Aorta (tissue), 5 donors: ENCODE data around the gene TMEM109. TPM values are rescaled to one million over a fixed set of nuclear protein-coding genes. Genes with fewer than 3 reads are reported as not detected.

Experiments
- ATAC-seq: fragments of 200-7000 bp; cut with Tn5 transposase; one replicate; pipeline ENCODE4 v1.9.1; 2022; ENCODE audit warnings: moderate library complexity; ENCODE audit not compliant: low FRiP score
- DNase-seq, 2 donors: peaks; one replicate each; pipeline ENCODE4 v3.0.0-alpha.2; 2020
- H3K27ac ChIP-seq, 2 donors: one replicate each; pipeline ENCODE4 v1.5.1; 2013; ENCODE audit warnings: low read length in 2 of 2, mild to moderate bottlenecking in 2 of 2, moderate library complexity in 2 of 2, control low read depth in 1 of 2, inconsistent platforms in 1 of 2, low read depth in 1 of 2
- H3K27me3 ChIP-seq, 2 donors: one replicate each; pipeline ENCODE4 v1.6.1; 2013; ENCODE audit warnings: control low read depth in 1 of 2, low read length in 1 of 2, mild to moderate bottlenecking in 1 of 2, moderate library complexity in 1 of 2; ENCODE audit not compliant: insufficient read depth in 2 of 2, control insufficient read depth in 1 of 2
- H3K36me3 ChIP-seq, 2 donors: one replicate each; pipeline ENCODE4 v1.6.1; 2013; ENCODE audit warnings: control low read depth in 1 of 2, low read length in 1 of 2, mild to moderate bottlenecking in 1 of 2; ENCODE audit not compliant: insufficient read depth in 2 of 2, control insufficient read depth in 1 of 2
- H3K4me1 ChIP-seq, 2 donors: one replicate each; pipeline ENCODE4 v1.6.1; 2013; ENCODE audit warnings: low read length in 2 of 2, control low read depth in 1 of 2, mild to moderate bottlenecking in 1 of 2, moderate library complexity in 1 of 2; ENCODE audit not compliant: insufficient read depth in 2 of 2, control insufficient read depth in 1 of 2
- H3K4me3 ChIP-seq, 2 donors: one replicate each; pipeline ENCODE4 v1.5.1; 2013; ENCODE audit warnings: low read length in 2 of 2, control low read depth in 1 of 2, mild to moderate bottlenecking in 1 of 2
- H3K9me3 ChIP-seq: one replicate; pipeline ENCODE4 v1.6.1; 2013; ENCODE audit warnings: mild to moderate bottlenecking, low read length; ENCODE audit not compliant: control insufficient read depth
- WGBS, 2 donors: extraction: QIAGEN DNeasy Blood & Tissue Kit; methylation state at CpG; one replicate each; pipeline ENCODE4 v1.1.7; 2013; 5-methylcytosine and 5-hydroxymethylcytosine counted together
- intact Hi-C, 2 donors: fragments of 100-400 bp; cut with DNase I; formaldehyde crosslinking; loops; one replicate each; pipeline versions ENCODE4 v1.14.2 to v1.15.0; 2022
- polyA plus RNA-seq, 2 donors: library from polyadenylated mRNA; stranded (reverse); fragments of 200-250 nt; gene quantifications; one replicate each; pipeline ENCODE4 v1.2.3, GENCODE V29; 2013
- total RNA-seq, 2 donors: library from RNA; stranded (reverse); fragmentation: NEBNext Ultra II Directional; extraction: Animal tissue kit (Norgen Biotek cat#: 25700); gene quantifications; one replicate each; pipeline ENCODE4 v1.2.1, GENCODE V29; 2021
- donor health status: healthy with polysubstance abuse.
- donor health status: Bipolar disorder and iron deficiency.
- donor health status: DM: no; HTN: no; CAD: no.
- donor health status: DM: no; HTN: no; CAD: no.
- donor health status: DM: yes; HTN: yes; CAD: no.

Gene TMEM109
- total and polyA plus RNA-seq, 4 donors, result 82.4 to 148 (median 116) TPM

DNA sequence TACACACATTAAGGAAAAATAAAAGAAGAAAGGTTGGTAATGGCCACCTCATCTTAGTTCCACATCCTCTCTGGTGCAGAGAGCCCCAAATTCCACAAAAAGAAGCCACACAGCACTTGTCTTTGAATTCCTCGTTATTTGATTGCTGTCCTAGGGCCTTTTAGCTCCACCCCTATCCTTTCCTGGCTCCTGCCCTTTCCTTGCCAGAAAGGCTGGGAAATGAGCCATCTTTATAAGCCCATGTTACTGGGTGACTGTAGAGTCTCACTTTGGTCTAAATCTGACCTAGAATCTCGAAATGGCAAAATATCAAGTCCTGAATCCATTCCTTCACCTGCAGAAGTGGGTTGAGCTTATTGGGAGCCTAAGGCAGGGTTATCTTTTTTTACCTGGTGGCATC is 6.0 kb downstream of the TMEM109 start:
- ATAC-seq (no peak), DNase-seq (no peak)
- Histone ChIP-seq H3K36me3 (peaks cover 0 to 15% of the 10 kb centered on the region in 2 donors), H3K27ac (no peak overlapping the region), H3K27me3 (no peaks in the 10 kb centered on the region), H3K4me1 (no peaks in the 10 kb centered on the region), H3K9me3 (no peaks in the 10 kb centered on the region), H3K4me3 (no peak overlapping the region)
- intact Hi-C loops, result loop anchor here (10.0 kb wide), 2 partner anchors 235 to 245 kb away; partner anchors contain the start of gene VPS37C (in 1 of the 2)
- WGBS, 2 donors, result 41 to 44% methylated on average over 2 of the region's 2 CpGs

DNA sequence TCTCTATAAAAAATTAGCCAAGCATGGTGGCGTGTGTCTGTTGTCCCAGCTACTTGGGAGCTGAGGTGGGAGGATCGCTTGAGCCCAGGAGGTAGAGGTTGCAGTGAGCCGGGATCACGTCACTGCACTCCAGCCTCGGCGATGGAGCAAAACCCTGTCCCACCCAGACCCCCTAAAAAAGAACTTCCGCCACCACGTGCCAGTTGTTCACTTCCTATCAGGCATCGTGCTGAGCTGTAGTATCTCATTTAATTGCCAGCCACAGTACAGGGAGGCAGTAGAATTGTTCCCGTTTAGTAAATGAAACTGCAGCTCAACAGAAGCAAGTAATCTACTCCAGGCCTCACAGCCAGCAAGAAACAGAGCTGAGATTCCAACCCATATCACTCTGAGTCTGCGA is 7.3 kb downstream of the TMEM109 start:
- Histone ChIP-seq H3K9me3 (no peaks in the 10 kb centered on the region), H3K27ac (no peak overlapping the region), H3K36me3 (peaks cover 0 to 15% of the 10 kb centered on the region in 2 donors), H3K4me3 (no peak overlapping the region), H3K4me1 (no peaks in the 10 kb centered on the region), H3K27me3 (no peaks in the 10 kb centered on the region)
- DNase-seq, result no peak
- intact Hi-C loops, result no loop called here
- WGBS, 2 donors, result 93% methylated on average over 11 of the region's 11 CpGs
- ATAC-seq, result no peak

DNA sequence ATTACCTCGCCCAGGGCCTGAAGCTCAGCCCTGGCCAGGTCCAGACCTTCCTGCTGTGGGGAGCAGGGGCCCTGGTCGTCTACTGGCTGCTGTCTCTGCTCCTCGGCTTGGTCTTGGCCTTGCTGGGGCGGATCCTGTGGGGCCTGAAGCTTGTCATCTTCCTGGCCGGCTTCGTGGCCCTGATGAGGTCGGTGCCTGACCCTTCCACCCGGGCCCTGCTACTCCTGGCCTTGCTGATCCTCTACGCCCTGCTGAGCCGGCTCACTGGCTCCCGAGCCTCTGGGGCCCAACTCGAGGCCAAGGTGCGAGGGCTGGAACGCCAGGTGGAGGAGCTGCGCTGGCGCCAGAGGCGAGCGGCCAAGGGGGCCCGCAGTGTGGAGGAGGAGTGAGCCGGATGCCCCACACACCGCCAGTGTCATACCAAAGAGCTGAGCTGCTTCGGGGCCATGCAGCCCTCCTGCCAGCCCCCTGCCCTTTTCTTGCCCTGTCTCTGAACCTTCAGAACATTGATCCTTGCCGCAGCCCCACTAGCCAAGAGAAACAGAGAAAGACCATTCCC is 7.9 kb downstream of the TMEM109 start:
- WGBS, 2 donors, result 80 to 84% methylated on average over 22 to 23 of the region's 23 CpGs
- H3K27ac ChIP-seq, result no peak overlapping the region
- H3K4me3 ChIP-seq, result no peak overlapping the region
- H3K27me3 ChIP-seq, result no peaks in the 10 kb centered on the region
- no peak for DNase-seq
- ATAC-seq, result no peak
- H3K4me1 ChIP-seq, result no peaks in the 10 kb centered on the region
- H3K9me3 ChIP-seq, result no peaks in the 10 kb centered on the region
- H3K36me3 ChIP-seq, result peaks cover 0 to 15% of the 10 kb centered on the region in 2 donors
- intact Hi-C loops, result no loop called here

DNA sequence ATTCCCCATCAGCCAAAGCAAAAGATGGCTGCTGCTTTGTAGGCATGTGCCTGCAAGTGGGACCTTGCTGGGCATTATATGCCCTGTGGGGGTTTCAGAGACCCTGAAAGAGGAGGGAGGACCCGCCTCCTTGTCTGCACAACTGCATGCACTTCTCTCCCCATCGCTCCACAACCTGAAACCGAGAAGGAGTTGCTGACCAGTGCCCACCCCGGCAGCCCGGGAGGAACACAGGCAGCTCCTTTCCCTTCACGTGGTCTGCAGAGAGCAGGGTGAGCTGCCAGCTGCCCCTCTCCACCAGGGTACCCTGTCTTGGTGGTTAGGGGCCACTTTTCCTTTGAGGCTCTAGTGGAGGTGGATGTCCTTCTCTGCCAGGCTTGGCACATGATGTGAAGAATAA is 8.9 kb downstream of the TMEM109 start:
- ATAC-seq, result no peak
- Histone ChIP-seq H3K27ac (no peak overlapping the region), H3K4me3 (no peak overlapping the region), H3K4me1 (no peaks in the 10 kb centered on the region), H3K27me3 (no peaks in the 10 kb centered on the region), H3K36me3 (peaks cover 0 to 15% of the 10 kb centered on the region in 2 donors), H3K9me3 (no peaks in the 10 kb centered on the region)
- 87 to 89% methylated on average over 6 of the region's 6 CpGs for WGBS, 2 donors
- no peak for DNase-seq
- intact Hi-C loops, result no loop called here

DNA sequence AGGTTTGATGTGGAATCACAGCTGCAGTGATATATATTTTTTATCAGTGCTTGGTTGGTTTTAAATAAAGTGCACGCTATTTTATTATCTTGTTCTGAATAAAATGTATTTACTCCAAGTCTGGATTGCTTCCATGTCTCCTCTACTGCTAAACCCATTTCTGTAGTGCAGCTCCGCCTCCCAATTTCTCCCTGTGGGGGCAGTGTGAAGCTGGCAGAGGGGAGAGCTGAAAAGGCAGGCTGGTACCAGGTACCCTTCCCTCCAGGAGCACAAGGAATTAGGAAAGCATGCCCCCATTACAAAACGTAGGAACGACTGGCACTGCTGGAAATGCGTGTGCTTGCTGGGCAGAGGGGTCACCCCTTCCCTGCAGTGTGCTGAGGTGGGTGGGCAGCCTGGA is 9.4 kb downstream of the TMEM109 start:
- H3K27ac ChIP-seq, result no peak overlapping the region
- DNase-seq (no peak), ATAC-seq (no peak)
- H3K36me3 ChIP-seq, result peaks cover 0 to 15% of the 10 kb centered on the region in 2 donors
- WGBS, 2 donors, result 65 to 71% methylated on average over 5 of the region's 5 CpGs
- H3K27me3 ChIP-seq, result no peaks in the 10 kb centered on the region
- H3K4me1 ChIP-seq, result no peaks in the 10 kb centered on the region
- intact Hi-C loops, result no loop called here
- no peak overlapping the region for H3K4me3 ChIP-seq
- H3K9me3 ChIP-seq, result no peaks in the 10 kb centered on the region

DNA sequence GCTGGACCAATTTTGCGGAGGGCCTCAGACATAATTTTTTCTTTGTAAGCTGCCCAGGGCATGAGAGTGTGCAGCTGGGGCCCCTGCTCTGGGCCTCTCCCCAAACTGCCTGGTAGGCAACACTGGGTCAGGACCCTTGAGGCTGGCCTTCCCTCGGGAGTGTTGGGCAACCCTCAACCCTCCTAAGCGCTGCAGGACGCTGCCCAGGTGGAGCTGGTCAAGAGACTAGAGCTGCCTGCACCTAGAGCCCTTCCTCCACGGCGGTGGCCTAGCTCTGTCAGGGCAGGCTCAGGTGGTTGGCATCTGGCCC is 9.8 kb downstream of the TMEM109 start:
- no peaks in the 10 kb centered on the region for H3K27me3 ChIP-seq
- peaks cover 0 to 15% of the 10 kb centered on the region in 2 donors for H3K36me3 ChIP-seq
- DNase-seq (no peak), ATAC-seq (no peak)
- H3K27ac ChIP-seq, result no peak overlapping the region
- H3K4me3 ChIP-seq, result no peak overlapping the region
- 55 to 57% methylated on average over 6 of the region's 6 CpGs for WGBS, 2 donors
- no peaks in the 10 kb centered on the region for H3K9me3 ChIP-seq
- H3K4me1 ChIP-seq, result no peaks in the 10 kb centered on the region
- intact Hi-C loops, result no loop called here

DNA sequence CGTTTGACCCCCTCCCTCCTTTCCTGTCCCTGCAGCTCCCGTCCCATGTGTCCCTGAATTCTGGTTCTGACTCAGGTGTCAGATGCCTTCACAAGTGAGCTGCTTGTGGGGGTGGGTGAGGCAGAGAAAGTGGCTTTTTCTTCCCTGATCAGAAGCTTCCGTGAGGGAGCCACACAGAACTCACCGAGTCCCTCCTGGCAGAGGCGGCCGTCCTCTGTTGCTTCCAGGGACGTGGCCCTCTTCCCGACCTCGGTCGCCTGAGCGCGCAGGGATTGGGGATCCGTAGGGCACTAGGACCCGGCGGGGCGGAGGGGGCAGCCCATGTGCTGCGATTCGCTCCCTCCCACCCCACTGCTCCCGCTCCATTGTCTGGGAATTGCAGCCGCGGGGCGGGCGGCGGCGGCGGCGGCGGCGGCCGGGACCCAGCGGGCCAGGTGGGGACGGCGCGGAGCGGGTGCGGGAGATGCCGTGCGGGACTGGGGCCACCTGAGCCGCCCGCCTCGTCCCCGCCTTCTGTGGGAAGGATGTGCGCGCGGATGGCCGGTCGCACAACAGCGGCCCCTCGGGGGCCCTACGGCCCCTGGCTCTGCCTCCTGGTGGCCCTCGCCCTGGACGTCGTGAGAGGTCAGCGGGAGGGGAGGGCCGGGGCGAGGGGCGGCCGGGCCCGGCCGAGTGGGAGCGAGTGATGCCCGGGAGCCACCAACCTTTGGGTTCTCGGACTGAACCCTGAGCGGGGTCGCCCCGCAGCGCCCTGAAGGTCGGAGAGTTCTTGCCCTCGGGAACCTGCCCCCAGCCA is 10.3 kb downstream of the TMEM109 start, which contains the start of gene TMEM132A:
TSS of gene TMEM132A (plus strand) at position 351 of the 796 bp plus-strand sequence. CDS start at position 525, 174 bp downstream.
- Histone ChIP-seq H3K4me1 (no peaks in the 10 kb centered on the region), H3K9me3 (no peaks in the 10 kb centered on the region), H3K36me3 (peaks cover 0 to 15% of the 10 kb centered on the region in 2 donors), H3K4me3 (peak within 1 kb of the TSS; percentile 7 to 55), H3K27ac (no peak within 1 kb of the TSS), H3K27me3 (no peaks in the 10 kb centered on the region)
- 0 to 1% methylated on average over 40 to 69 of the region's 69 CpGs for WGBS, 2 donors
- peak; percentile 74 for ATAC-seq
- intact Hi-C loops, result no loop called here
- peak; percentile 78 to 91 for DNase-seq

DNA sequence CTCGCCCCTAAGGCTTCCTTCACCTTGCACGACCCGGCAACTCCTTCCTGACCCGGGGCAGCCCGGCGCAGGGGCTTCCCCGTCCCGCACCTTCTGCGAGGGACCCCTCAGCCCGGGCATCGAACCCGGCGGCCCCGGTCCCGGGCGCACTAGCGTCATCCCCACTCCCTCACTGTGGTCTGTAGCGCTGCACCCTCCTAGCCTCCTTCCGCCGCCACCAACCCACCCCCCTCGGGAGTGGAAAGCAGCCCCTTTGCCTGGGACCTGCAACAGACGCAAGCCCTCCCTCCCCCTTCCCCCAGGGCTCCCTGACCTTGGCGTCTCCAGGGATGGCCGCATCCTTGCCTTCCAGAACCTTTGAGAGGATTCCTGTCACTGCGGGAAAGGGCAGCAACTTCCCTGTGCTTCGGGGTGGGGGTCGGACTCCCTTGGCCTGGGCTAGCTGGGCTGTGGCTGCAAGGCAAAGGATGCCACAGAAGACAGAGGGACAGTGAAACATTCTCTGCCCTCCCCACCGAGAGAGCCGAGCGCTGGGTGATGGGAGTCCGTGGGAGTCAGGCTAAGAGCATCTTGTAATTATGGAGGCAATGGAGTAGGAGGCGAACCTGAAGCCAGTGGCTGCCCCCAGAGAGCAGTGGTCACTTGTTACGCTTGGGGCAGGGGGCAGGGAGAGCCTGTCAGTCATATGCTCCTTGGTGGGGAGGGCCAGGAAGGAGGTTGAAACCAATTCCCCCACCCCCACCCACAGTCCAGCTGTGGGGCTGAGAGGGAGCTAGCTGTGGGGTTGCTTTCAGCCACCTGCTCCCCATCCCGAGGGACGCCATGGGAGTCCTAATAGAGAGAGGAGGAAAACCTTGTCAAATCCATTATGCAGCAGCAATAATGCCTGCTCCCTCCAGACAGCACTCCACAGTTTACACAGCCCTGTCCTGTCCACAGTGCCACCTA is 11.2 kb downstream of the TMEM109 start:
- Histone ChIP-seq H3K27me3 (no peaks in the 10 kb centered on the region), H3K36me3 (peaks cover 0 to 15% of the 10 kb centered on the region in 2 donors), H3K9me3 (no peaks in the 10 kb centered on the region), H3K4me1 (no peaks in the 10 kb centered on the region), H3K27ac (no peak overlapping the region), H3K4me3 (peak overlapping the region in 1 of 2 donors; percentile 55)
- no peak for DNase-seq
- ATAC-seq, result no peak
- intact Hi-C loops, result no loop called here
- 9 to 11% methylated on average over 33 to 35 of the region's 35 CpGs for WGBS, 2 donors
